GM21576 (cell line): ENCODE data around the gene ADAMTS12.

Experiments
- ATAC-seq: cut with Tn5 transposase; IDR thresholded peaks from one replicate; pipeline ENCODE4 v1.9.1; 2021; ENCODE audit warnings: mild to moderate bottlenecking, moderate library complexity; ENCODE audit not compliant: unreplicated experiment

Gene ADAMTS12

GRCh38 chr5:33501899-33502298, 389.9 kb downstream of the ADAMTS12 start:
- ATAC-seq = no peak

DNA sequence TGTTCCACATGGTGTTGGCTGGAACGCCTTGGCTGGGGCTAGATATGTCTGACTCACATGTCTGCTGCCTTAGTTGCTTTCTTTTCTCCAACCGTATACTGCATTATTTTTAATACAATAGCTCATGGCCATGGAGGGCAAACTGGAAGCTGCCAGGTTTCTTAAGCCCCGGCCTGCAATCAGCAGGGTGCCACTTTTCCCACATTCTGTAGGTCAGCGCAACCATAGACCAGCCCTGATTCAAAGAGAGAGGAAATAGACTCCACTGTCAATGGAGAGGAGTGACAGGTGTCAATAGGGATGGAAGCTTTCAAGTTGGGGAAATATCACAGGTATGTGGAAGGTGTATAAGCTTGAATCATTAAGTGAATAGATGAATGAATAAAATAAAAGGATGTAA, 390.5 kb downstream of the ADAMTS12 start:
- ATAC-seq = no peak

DNA sequence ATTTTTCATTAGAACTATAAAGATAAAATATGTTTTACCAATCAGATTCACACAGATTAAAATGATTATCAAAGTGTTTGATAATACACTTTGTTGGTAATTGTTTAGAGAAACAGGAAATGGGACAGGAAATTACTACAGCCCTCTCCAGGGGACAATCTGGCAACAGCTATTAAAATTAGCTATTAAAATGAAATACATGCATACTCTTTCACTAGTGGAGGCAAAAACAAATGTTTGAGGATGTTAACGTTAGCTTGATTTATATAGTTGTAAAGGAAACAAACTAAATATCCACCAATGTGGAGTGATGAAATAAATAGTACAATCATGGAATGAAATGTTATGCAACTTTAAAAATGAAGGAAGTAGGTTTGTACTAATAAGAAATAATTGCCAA, 397.3 kb downstream of the ADAMTS12 start:
- no peak for ATAC-seq

DNA sequence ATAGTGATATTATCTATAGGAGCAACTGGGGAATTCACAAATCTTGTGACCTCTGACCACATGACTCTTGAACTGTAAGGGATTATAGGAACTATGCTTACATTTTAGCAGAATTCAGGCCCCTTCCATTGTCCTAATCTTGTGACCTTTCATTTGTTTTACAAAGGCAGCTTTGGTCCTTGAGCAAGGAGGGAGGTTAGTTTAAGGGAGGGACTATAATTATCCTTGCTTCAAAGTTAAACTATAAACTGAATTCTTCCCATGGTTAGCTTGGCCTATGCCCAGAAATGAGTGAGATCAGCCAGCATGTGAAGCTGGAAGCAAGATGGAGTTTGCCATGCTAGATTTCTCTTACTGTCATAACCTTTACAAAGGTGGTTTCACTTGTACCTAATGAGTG, 399.8 kb downstream of the ADAMTS12 start:
- no peak for ATAC-seq

DNA sequence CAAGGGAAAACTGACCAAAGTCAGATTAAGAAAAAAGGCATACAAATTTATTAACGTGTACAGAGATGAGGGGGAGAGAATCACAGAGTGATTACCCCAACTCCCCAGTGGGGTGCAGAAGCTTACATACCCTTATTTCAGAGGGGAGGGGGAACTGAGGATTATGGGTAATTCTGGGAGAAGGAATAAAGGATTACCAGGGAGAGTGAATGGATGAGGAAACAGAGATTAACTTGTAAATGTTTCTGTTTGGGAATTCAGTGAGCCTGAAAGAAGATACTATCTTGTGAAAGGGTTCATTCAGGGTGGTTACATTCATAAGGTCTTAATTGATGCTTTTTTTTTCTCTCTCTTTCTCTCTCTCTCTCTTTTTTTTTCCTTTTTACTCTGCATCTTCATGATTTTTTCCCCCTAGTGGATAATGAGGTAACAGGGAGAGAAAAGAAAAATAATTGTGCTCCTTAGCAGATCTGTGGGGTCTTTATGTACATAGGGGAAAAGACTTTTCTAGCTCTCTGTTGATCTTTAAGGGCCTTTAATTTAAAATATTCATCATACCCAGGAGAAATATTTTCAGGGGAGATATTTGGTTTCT, 401.6 kb downstream of the ADAMTS12 start:
- ATAC-seq = no peak

DNA sequence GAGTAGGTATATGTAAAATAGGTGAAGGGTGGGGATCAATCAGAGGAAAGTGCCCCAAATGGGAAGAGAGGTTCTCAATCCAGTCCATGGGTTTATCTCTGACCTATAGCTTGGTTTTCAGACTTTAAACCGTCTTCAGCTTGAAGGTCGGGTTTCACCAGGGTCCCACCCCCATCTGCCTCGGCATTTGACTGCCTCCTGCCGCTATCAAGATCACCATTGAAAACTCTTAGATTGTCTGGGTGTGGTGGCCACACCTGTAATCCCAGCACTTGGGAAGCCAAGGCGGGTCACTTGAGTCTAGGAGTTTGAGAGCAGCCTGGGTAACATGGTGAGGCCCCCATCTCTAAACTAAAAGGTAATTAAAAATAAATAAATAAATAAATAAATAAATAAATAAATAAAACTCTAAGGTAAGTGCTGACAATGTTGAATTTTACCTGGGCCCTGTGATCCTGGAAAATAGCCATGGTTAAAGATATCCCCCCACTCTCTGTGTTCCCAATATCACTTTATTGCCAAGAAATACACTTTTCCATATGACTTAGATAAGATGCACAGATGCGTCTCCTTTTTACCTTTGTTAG, 402.2 kb downstream of the ADAMTS12 start:
- no peak for ATAC-seq

DNA sequence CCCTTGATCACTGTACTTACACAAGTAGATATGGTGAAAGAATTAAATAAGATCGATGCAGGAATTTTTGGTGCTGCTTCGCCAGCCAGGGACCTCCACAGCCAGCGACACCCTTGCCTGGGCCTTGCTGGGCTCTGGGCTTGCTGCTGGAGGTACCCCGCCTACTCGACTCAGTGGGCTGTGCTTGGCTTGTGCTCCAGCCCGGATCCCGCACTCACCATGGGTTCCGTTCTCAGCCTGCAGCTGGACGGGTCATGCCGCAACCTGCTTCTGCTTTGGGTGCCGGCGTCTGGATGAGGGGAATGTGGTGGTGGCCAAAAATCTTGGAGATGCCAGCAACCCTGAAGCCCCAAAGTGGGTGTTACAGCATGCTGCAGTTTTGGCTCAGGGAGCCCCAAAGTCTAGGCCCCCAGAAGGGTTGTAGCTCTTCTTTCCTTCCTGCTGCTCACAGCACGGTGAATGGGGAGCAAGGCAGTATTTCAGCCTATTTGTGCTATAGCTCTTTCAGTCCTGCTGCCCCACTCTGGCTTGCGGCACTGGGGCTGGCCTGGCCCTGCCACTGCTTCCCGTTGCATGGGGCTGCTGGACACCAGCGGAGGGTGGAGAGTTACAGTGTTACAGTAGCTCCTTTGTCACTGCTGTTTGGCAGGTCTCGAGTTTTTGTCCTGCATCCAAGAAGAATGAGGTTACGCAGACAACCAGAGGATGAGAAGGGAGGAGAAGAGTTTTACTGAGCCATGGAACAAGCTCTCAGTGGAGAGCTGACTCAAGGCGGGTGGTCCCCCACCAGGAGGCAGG, 403.0 kb downstream of the ADAMTS12 start:
- ATAC-seq = no peak

DNA sequence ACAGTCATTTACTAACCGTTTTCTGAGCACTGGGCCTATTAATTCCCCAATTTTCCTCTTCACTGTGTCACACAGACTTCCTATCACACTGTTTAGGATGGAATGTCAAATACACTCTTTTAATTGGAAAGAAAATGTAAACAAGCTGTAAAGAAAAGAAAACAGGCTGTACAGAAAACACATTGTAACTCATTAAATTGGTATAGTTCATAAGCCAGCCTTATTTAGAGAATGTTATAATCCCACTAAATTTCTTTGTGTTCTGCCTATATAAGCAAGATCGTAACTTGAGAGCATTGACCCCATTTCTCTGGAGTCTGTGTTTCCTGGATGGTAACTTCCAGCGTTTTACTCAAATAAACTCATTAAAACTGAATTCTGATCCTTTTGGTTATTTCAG, 404.6 kb downstream of the ADAMTS12 start:
- no peak for ATAC-seq

DNA sequence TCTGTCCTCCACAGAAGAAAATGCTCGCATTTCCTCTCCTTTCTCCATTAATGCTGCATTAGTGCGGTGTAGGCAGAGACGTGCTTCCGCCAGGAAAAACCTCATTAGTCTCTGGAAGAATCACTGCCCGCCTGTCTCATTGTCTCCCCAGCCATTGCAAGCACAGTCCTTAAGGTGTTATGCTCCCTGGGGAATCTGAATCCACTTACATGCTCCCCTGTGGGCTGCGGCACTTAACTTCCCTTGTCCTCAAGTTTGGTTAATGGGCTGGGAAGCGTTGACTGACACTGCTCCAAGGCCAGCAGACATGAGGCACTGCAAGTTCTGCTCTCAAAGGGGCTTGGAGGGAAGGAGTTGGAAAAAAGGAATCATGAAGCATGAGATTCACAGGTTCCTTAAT, 409.5 kb downstream of the ADAMTS12 start:
- no peak for ATAC-seq

- no peak for ATAC-seq
These were observed 410.9 kb downstream of the ADAMTS12 start for GRCh38 chr5:33480876-33481275.

DNA sequence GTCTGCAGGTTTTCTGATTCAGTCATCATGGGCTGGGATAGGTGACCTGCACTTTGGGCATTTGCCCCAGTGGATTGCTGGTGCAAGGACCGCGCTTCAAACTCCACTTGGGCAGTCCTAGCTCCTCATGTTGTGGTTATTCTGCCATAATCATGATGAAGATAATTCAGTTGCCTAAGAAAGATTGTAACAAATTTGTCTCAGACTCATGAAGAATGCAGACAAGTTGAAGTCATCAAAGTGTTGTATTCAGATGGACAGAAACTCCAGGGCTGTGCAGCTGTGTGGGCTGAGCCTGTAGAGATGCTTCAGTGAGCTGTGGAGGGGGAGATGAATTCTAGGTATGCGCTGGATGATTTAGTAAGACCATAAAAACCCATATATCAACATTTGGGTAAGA, 412.5 kb downstream of the ADAMTS12 start:
- ATAC-seq = no peak

DNA sequence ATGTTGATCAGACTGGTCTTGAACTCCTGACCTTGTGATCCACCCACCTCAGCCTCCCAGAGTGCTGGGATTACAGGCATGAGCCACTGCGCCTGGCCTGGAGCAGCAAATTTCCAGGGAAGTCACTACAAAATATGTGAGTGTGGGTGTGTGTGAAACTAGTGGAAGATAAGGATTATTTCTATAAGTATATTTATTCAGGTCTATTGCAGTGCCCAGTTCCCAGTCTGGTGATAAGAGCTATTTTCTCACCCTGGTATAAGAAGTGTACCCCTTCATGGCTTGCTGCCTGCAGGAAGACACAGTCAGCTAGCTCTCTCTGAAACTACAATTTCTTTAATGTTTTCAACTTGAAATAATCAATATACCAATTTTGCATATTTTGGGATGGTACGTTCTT, 414.0 kb downstream of the ADAMTS12 start:
- ATAC-seq = no peak

DNA sequence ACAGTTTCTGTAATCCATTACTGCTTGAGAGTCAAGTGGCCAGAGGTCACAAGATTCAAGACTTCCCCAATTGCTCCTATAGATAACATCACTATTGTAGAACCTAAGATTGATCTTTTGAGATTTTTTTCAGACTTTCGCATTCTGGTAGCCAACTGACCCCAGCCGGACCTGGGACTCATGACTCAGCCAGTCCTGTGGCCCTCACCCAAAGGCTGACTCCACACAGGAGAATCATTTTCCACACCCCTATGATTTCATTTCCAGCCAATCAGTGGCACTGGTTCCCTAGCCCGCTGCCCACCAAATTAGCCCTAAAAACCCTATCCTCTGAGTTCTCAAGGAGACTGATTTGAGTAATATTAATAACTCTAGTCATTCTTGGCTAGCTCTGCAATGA, 414.8 kb downstream of the ADAMTS12 start:
- ATAC-seq = no peak

GRCh38 chr5:33475706-33476105, 416.1 kb downstream of the ADAMTS12 start:
- ATAC-seq = no peak

GRCh38 chr5:33474931-33475499, 416.8 kb downstream of the ADAMTS12 start:
- no peak for ATAC-seq

DNA sequence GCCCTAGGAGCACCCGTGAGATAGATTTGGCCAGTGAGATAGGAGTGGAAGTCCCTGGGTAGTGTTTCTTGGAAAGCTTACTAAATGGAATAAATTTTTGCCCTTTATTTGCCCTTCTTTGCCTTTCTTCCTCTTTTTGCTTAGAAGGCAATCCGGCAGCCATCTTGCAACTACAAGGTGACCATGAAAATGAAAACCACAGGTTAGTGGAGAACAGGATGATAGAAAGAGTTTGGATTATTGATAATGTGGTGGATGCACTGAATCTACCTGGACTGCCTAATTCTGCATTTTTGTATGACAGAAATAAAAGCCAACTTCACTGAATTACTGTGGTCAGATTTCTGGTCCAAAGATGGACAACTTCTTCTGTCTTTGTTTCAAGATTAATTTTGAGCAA, 417.8 kb downstream of the ADAMTS12 start:
- ATAC-seq = no peak
